SU-DHL-6 (cell line): ENCODE measurements around the gene SERPINB3.
"Not testable (repeated sequence)": the region's sequence is repeated elsewhere in the genome, so short reads cannot be mapped to it uniquely, and the experiment has no call there.

Experiments used
- CTCF ChIP-seq: fragments of 200-600 bp; sonication (generic); IDR thresholded peaks from one replicate; pipeline ENCODE4 v1.5.1; 2017; ENCODE audit warnings: antibody characterized with exemption, mild to moderate bottlenecking, low read length, moderate library complexity; ENCODE audit not compliant: insufficient read depth, poor library complexity, severe bottlenecking
- EZH2phosphoT487 ChIP-seq: fragments of 200-600 bp; sonication (generic), shearing (Covaris generic); conservative IDR thresholded peaks from 2 replicates; pipeline ENCODE4 v1.6.1; 2018; ENCODE audit warnings: mild to moderate bottlenecking, antibody characterized with exemption, low read length, moderate library complexity, mixed read lengths

GRCh38 chr18:63644142-63644541 lies 17.6 kb downstream of the SERPINB3 start, which contains the start of gene SERPINB4:
- not testable (repeated sequence) for TF ChIP-seq CTCF, EZH2phosphoT487
